Liver (tissue), 9 donors: ENCODE data around the gene LCN12. TPM values are rescaled to one million over a fixed set of nuclear protein-coding genes. Genes with fewer than 3 reads are reported as not detected.

Experiments
- DNase-seq: peaks from one replicate; pipeline ENCODE4 v3.0.0-alpha.2; 2017; ENCODE audit warnings: low spot score
- H3K27ac ChIP-seq, 2 donors: one replicate each; pipeline ENCODE4 v1.7.0; 2013; ENCODE audit warnings: inconsistent platforms in 2 of 2, low read length in 2 of 2, control low read depth in 1 of 2, low read depth in 1 of 2, mild to moderate bottlenecking in 1 of 2
- H3K27me3 ChIP-seq, 4 donors: one replicate each; pipeline versions ENCODE4 v1.6.1 to v1.7.0; 2013; ENCODE audit warnings: low read length in 3 of 4, inconsistent platforms in 1 of 4, mild to moderate bottlenecking in 1 of 4, moderate library complexity in 1 of 4; ENCODE audit not compliant: control insufficient read depth in 4 of 4, insufficient read depth in 4 of 4
- H3K36me3 ChIP-seq, 4 donors: one replicate each; pipeline versions ENCODE4 v1.6.1 to v1.7.0; 2013; ENCODE audit warnings: low read length in 3 of 4, mild to moderate bottlenecking in 3 of 4, low read depth in 1 of 4, moderate library complexity in 1 of 4; ENCODE audit not compliant: control insufficient read depth in 4 of 4, insufficient read depth in 3 of 4
- H3K4me1 ChIP-seq, 4 donors: one replicate each; pipeline versions ENCODE4 v1.6.1 to v1.7.0; 2013; ENCODE audit warnings: low read length in 3 of 4, mild to moderate bottlenecking in 3 of 4, moderate library complexity in 1 of 4; ENCODE audit not compliant: control insufficient read depth in 4 of 4, insufficient read depth in 4 of 4
- H3K4me3 ChIP-seq, 3 donors: one replicate each; pipeline versions ENCODE4 v1.6.1 to v1.7.0; 2013; ENCODE audit warnings: low read length in 3 of 3, control low read depth in 1 of 3, low read depth in 1 of 3, mild to moderate bottlenecking in 1 of 3
- H3K9ac ChIP-seq, 2 donors: one replicate each; pipeline ENCODE4 v1.7.0; 2013; ENCODE audit warnings: low read length in 2 of 2, mild to moderate bottlenecking in 2 of 2, moderate library complexity in 2 of 2, control low read depth in 1 of 2, low read depth in 1 of 2
- H3K9me3 ChIP-seq, 4 donors: one replicate each; pipeline versions ENCODE4 v1.6.1 to v1.7.0; 2013; ENCODE audit warnings: low read length in 3 of 4; ENCODE audit not compliant: control insufficient read depth in 4 of 4
- FOXA1 ChIP-seq: IDR thresholded peaks from 2 replicates; pipeline ENCODE4 v1.6.1; 2016; ENCODE audit warnings: antibody characterized with exemption
- FOXA2 ChIP-seq: IDR thresholded peaks from 2 replicates; pipeline ENCODE4 v1.6.1; 2016; ENCODE audit warnings: antibody characterized with exemption
- HNF4A ChIP-seq, 2 donors: conservative IDR thresholded peaks; 2 replicates each; pipeline ENCODE4 v1.6.1; 2016; ENCODE audit warnings: antibody characterized with exemption in 2 of 2, mild to moderate bottlenecking in 2 of 2
- RAD21 ChIP-seq, 2 donors: IDR thresholded peaks; 2 replicates each; pipeline ENCODE4 v1.6.1; 2016; ENCODE audit warnings: antibody characterized with exemption in 2 of 2, mild to moderate bottlenecking in 2 of 2
- REST ChIP-seq: IDR thresholded peaks from 2 replicates; pipeline ENCODE4 v1.6.1; 2016; ENCODE audit warnings: antibody characterized with exemption, mild to moderate bottlenecking
- SP1 ChIP-seq: IDR thresholded peaks from 2 replicates; pipeline ENCODE4 v1.6.1; 2018; ENCODE audit warnings: antibody characterized with exemption, mild to moderate bottlenecking
- TAF1 ChIP-seq: conservative IDR thresholded peaks from 2 replicates; pipeline ENCODE4 v1.6.1; 2016; ENCODE audit warnings: antibody characterized with exemption, mild to moderate bottlenecking
- WGBS: extraction: QIAGEN DNeasy Blood & Tissue Kit; methylation state at CpG from one replicate; pipeline ENCODE4 v1.1.7; 2013; 5-methylcytosine and 5-hydroxymethylcytosine counted together
- polyA plus RNA-seq, 2 donors: library from polyadenylated mRNA; stranded (reverse) in 1 of 2; unstranded in 1 of 2; fragments of 200-250 nt in 1 of 2; fragments of >200 nt in 1 of 2; fragmentation: Nextera tagmentation in 1 of 2; extraction: Ambion mirVana in 1 of 2; gene quantifications; one replicate each; pipeline versions ENCODE4 v1.2.1 to v1.2.3, GENCODE V29; 2013 to 2015
- total RNA-seq, 2 donors: library from RNA; depleted of rRNA; stranded (reverse); fragments of >200 nt; gene quantifications; one replicate each; pipeline ENCODE4 v1.2.3, GENCODE V29; 2014
- TF ChIP-seq, protein P1 (sequence below): IDR thresholded peaks from 2 replicates; pipeline ENCODE4 v1.6.1; 2016; ENCODE audit warnings: antibody characterized with exemption
- TF ChIP-seq, protein P2 (sequence below): IDR thresholded peaks from 2 replicates; pipeline ENCODE4 v1.6.1; 2016; ENCODE audit warnings: antibody characterized with exemption
- donor health status: healthy.
- donor health status: healthy.
- donor health status: healthy.
- donor health status: healthy.
- donor health status: healthy.

Gene LCN12
- total and polyA plus RNA-seq, 4 donors = 2.3 to 12.2 (median 6.2) TPM

DNA sequence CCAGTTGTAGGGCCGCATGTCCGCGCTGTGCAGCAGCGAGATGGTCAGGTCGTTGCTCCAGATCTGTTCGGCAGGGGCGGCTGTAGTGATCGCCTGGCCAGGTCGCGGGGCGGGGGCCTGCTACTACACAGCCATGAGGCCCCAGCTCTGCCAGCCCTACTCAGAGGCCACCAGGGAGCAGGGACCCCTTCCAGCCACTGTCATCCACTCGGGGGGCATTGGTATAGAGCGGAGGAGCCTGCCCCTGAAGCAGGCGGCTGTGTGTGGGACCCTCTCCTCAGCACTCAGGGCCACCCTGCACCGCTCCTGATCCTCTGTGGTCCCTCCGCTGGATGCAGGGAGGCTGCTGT, 9.2 kb upstream of the LCN12 start (continued):
- TF ChIP-seq, protein P1, sequence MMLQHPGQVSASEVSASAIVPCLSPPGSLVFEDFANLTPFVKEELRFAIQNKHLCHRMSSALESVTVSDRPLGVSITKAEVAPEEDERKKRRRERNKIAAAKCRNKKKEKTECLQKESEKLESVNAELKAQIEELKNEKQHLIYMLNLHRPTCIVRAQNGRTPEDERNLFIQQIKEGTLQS = no peak
- TF ChIP-seq, protein P2, sequence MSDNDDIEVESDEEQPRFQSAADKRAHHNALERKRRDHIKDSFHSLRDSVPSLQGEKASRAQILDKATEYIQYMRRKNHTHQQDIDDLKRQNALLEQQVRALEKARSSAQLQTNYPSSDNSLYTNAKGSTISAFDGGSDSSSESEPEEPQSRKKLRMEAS = no peak
- TF ChIP-seq TAF1 = no peak

DNA sequence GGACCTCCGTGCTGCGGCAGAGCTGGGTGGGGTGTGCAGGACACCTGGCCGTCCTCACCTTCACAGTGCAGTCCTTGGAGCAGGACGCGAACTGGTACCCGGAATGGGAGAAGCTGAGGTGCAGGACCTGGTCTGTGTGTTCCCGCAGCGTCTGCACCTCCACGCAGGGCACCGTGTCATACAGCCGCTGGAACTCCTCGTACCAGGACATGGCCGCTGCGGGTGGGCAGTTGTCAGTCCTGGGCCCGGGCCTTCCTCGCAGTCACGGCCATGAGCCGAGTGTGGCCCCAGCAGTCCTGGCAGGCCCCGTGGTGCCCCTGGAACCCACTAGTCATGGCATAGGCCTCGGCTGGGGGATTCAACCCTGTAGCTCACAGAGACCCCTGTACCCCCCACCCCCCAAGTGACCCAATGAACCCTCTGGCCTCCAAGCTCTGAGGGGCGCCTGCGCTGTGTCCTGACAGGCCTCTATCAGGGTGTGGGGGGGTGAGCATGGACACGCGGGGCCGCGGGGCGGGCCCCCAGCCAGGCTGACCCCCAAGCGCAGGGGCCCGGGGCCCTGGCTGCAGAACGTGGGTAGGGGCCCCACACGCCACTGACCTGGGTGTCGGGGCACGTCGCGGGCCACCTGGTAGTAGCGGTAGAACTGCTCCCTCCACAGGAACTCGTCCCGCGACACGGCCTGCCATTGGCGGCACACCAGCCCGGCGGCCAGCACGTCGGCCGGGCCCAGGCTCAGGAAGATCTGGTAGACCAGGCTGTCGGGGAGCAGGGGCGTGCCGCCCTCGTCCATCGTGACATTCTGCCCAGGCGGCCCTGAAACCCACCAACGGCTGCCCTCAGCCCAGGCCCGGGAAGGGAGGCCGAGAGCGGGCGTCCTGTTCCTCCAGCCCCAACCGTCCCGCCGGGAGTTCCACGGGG, 8.5 kb upstream of the LCN12 start:
- Histone ChIP-seq H3K4me3 (peak overlapping the region; percentile 71 to 91 (median 77)), H3K36me3 (peaks cover 0 to 14% (median 9%) of the 10 kb centered on the region in 4 donors), H3K9ac (peak overlapping the region; percentile 41 to 51), H3K9me3 (no peaks in the 10 kb centered on the region), H3K27ac (peak overlapping the region; percentile 81 to 85), H3K4me1 (peaks cover 24 to 74% (median 50%) of the 10 kb centered on the region in 4 donors), H3K27me3 (no peaks in the 10 kb centered on the region)
- peak; percentile 58 for DNase-seq
- TF ChIP-seq RAD21 (IDR thresholded peaks at IDR 0.05) (peak in 1 of 2 donors; percentile 11), REST (peak; percentile 10)
- TF ChIP-seq, protein P1 = no peak
- WGBS = 11% methylated on average over 61 of the region's 61 CpGs

GRCh38 chr9:136944212-136944518, 7.9 kb upstream of the LCN12 start:
- no peaks in the 10 kb centered on the region for H3K27me3 ChIP-seq
- peaks cover 0 to 14% (median 9%) of the 10 kb centered on the region in 4 donors for H3K36me3 ChIP-seq
- peak overlapping the region; percentile 81 to 85 for H3K27ac ChIP-seq
- H3K4me3 ChIP-seq = peak overlapping the region; percentile 71 to 91 (median 77)
- H3K4me1 ChIP-seq = peaks cover 21 to 75% (median 49%) of the 10 kb centered on the region in 4 donors
- WGBS = under 1% methylated on average over 45 of the region's 45 CpGs
- no peaks in the 10 kb centered on the region for H3K9me3 ChIP-seq
- DNase-seq = no peak
- H3K9ac ChIP-seq = peak overlapping the region; percentile 41 to 51
- TF ChIP-seq FOXA1 (no peak), FOXA2 (no peak), HNF4A (conservative IDR thresholded peaks at IDR 0.05) (no peak), SP1 (no peak), REST (no peak)
